GM19452 (cell line): ENCODE results near the gene MPZL1.
"Not testable (repeated sequence)": the region's sequence is repeated elsewhere in the genome, so short reads cannot be mapped to it uniquely, and the experiment has no call there.

ENCODE experiments used
- ATAC-seq: cut with Tn5 transposase; IDR thresholded peaks from one replicate; pipeline ENCODE4 v1.9.1; 2021; ENCODE audit not compliant: unreplicated experiment

MPZL1 gene

DNA sequence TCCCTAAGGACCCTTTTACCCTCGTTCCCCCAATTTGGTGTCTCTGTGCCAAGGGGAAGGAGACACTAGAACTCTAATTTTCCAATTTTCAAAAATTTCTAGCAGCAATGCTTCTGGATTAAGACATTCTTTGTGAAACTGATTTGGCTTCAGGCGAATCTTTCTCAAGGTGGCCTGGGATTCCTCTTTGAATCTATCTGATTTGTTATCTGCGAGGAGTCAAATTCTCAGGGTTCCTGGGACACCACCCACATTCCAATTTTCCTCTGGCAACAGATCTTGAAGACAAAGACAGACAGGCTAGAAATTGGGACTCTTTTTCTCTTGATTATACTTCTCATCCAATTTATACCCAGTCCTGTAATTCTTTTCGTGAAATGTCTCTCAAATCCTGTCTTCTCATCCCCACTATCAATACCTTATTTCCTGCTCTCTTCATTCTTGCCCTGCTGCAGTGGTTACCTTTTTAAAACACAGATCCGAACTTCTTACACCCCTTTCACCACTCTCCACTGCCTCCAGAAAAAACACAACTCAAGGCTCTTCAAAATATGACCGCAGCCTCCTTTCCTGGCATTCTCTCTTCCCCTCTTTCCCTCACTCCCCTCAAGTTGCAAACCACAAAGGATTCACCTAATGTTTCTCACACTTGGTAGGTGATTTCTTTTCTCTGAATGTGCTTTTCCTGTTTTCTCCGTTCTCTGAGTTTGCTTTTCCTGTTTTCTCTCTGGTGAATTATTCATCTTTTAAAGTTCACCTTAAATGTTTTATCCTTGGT is 2.7 kb upstream of the MPZL1 start:
- ATAC-seq = no peak

DNA sequence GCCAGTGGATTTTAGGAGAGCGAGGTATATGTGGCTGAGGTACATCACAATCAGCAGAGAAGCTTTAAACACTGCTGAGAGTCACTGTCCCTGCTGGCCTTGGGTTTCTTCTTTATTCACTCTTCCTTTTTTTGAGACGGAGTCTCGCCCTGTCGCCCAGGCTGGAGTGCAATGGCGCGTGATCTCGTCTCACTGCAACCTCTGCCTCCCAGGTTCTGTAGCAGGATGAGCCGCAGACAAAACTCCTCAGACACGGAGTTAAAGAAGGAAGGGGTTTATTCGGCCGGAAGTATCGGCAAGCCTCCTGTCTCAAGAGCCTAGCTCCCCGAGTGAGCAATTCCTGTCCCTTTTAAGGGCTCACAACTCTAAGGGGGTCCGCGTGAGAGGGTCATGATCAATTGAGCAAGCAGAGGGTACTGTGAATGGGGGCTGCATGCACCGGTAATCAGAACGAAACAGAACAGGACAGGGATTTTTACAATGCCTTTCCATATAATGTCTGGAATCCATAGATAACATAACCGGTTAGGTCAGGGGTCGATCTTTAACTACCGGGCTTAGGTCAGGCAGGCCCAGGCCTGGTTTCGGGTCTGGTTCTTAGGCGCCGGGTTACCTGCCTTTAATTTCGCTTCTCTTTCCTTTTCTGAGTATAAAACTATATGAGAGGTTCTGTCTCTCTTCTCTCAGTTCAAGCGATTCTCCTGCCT is 1.9 kb upstream of the MPZL1 start:
- not testable (repeated sequence) for ATAC-seq

DNA sequence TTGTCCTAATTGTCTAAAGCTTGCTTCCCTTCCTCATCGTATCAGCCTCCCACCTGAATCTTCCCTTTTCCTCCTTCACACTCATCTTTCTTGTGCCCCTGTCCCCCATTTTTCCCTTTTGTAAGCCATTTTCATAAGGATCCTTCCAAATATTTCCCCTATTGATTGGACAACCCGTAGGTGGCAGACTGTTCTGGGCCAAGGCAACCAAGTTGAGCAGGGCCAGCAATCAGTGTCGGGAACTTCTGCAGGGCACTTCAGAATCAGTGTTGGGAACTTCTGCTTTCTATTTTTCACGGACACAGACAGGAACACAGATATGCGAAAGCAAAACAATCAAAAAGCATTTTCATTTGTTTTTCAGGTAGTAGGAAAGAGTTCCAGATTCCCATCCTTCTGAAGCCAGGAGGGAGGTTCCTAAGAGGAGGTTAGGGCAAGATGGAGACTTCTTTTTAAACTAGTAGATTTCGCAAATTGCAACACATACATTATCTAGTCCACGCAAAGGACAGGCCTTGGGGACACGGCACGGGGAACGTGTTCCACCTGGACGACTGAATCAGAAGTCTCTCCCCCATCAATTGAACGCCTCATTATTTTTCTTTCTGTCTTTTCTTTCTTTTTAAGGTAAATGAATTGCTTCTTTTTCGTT is 691 bp upstream of the MPZL1 start:
- no peak for ATAC-seq

DNA sequence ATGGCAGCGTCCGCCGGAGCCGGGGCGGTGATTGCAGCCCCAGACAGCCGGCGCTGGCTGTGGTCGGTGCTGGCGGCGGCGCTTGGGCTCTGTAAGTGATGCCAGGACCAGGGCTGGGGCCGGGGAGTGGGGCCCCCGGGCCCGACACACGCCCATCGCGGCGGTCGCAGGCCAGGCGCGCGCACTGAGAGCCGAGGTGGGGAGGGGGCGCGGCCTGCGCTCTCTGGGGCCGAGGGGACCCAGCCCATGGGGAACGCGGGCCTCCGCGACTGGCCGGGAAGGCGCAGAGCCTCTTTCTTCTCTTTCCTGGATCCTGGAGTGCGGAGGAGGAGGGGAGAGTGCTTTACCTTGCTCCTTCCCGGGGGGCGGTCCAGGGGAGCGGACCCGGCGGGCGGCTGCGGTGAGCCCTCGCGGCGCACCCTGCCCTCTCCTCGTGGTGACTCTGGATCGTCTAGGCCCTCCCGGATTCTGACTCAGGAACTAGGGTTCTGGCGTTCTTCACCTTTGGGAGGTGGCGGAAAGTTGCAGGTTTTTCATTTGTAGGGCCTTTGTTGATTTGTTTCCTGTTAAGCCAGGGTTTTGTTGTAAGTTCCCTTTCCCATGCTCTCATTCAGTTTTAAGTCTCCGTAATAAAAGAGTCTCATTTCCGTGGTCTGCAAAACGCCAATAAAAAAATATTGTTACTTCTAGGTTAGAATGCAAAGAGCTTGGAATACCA is 529 bp downstream of the MPZL1 start:
- ATAC-seq = peak; percentile 40

DNA sequence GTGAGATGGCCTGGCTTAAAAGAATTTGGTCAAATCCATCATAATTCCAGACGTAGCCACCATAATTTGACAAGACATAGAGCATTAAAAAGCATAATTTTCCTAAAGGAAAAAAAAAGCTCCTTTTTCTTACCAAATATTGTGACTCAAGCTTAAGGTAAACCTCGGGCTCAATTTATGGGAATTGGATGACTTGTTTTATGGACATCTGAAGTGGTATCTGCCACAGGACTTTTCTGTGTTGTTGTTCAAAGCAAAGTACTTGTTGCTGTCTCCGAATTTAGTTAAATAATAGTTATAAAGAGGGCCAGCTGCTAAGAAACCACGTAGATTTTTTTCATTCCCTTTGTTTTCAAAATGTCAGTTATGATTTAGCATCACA is 1.1 kb downstream of the MPZL1 start:
- no peak for ATAC-seq

DNA sequence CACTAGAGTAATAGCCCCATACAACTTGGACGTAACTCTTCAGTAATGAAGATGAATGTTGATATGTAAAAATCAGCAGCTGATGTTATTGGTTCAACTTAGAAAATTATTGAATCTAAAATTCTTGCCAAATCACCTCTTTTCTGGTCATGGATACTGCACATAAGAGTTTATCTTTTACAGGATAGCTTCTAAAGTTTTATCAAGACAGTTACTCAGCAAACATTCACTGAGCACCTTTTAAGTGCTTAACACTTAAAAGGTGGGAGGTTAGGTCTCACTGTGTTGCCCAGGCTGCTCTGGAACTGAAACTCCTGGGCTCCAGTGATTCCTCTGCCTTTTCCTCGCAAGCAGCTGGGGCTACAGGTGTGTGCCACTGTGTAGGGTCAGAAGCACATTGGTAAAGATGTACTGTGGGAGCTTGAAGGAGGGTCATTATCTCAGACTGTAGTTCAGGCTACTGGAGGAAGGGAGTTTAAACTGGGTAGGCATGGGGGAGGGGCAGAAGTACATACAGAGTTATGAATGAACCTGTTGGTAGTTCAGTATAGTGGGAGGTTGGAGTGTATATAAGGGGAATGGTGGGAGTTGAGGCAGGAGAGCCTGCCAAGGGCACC is 2.0 kb downstream of the MPZL1 start:
- ATAC-seq = no peak

DNA sequence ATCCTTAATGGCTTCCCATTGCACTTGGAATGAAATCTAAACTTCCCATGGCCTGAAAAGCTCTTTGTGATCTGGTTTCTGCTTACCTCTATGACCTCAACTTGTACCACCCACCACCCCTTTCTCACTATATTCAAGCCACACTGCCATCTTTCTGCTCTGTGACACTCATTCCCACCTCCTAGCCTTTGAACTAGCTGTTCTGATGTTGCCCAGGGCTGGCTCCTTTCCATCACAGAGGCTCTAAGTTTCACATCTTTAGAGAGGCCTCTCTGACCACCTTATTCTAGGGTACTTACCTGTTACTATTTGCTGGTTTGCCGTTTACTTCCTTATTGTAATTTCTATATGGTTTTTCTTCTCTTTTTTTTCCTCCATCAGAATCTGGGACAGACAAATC is 4.2 kb downstream of the MPZL1 start:
- ATAC-seq = no peak

DNA sequence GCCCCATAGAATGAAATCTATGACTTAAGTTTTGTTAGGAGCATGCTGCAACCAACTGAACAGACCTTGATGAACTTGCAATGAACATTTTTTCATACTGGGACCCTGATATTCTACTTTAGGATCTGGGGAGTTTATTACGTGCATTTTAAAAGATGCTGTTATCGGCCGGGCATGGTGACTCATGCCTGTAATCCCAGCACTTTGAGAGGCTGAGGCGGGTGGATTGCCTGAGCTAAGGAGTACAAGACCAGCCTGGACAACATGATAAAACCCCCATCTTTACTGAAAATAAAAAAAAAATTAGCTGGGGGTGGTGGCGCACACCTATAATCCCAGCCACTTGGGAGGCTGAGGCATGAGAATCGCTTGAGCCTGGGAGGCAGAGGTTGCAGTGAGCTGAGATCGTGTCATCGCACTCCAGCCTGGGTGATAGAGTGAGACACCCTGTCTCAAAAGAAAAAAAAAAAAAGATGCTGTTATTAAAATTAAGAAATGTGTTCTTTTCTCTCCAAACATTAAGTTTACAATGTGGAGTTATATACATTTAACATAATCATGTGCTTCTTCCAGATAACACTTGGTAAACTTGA is 7.1 kb downstream of the MPZL1 start:
- no peak for ATAC-seq

DNA sequence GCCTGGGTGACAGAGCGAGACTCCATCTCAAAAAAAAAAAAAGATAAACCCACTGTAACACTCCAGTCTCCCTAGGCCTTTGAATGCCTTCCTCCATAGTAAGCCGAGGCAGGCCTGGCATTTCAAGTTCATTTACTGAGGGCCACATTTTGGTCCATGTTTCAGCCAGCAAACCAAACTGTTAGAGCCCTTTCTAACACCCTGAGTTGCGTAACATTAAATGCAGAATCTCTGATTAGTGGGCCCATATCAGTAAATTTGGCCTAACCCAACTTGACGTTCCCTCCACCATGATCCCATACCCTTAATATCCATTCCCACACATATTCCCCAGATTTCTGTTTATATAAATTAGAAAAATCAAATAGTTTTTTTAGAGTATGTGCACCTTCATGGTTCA is 12.4 kb downstream of the MPZL1 start:
- no peak for ATAC-seq

DNA sequence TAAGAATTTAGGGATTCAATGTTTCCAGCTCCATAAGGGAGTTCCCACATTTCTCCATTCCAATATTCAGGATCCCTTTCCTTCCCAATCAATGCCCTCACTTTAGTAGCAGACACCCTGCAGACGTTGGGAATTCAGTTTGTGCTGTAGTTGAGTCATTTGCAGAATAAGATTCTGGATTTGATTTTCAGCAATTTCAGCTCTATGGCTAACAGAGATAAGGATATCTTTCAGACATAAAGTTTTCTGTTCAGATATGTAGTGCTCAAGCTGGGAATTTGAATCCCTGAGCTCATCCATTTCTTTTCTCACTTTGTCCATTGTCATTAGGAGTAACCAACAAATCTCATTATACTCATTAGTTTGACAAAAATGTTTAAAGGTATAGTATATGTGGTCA is 13.1 kb downstream of the MPZL1 start:
- ATAC-seq = no peak

DNA sequence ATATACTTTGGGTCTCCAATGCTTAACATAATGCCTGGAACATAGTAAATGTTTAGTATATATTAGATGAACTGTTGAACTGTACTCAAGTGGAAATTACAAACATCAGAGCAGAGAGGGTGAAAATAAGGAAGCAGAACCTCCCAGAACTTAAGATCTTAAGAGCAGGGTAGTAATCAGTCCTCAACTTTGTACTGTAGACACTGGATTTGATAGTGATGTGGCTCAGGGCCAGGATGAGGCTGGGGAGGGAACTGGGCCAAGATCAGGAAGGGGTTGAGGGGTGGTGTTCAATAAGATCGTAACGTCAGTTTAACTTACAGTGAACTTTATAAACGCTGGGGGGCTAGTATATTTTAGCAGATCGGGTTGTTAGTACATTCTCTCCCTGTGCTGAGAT is 15.4 kb downstream of the MPZL1 start:
- no peak for ATAC-seq

DNA sequence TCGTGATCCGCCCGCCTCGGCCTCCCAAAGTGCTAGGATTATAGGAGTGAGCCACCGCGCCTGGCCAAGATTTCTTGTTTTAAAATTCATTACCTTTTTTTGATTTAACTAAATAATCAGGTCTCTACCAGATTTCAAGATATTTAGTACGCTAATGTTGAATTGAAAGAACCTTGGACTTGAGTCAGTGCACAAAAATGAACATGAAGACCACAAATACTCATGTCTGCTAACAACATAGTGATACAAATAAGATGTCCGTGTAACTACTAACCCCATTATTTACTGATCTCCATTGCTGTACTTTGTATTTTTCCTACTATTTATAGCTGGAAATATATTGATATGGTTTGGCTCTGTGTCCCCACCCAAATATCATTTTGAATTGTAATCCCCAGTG is 16.4 kb downstream of the MPZL1 start:
- no peak for ATAC-seq

DNA sequence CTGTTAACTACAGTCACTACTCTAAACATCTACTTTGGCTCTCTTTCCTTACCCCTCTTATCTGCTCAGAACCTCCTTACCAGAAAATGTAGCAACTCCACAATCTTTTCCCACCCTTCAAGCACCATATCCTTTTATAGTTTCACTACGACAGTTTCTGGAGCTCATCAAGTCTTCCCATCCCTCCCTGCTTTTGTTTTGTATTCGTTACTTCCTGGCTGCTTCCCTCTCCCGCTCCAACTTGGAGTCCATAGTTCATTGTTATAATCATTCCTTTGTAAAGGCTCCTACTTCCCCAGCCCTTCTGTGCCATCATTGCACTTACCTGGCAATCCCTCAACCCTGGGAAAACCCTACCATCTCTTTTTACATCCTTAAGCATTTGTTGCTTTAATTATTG is 18.0 kb downstream of the MPZL1 start:
- ATAC-seq = no peak

DNA sequence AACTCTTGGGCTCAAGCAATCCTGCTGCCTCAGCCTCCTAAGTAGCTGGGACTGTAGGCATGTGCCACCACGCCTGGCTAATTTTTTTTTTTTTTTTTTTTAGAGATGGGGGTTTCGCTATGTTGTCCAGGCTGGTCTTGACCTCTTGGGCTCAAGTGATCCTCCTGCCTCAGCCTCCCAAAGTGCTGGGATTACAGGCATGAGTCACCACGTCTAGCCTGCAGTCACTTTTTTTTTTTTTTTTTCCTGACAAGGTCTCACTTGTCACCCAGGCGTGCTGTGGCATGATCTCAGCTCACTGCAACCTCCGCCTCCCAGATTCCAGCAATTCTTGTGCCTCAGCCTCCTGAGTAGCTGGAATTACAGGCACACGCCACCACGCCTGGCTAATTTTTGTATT is 19.3 kb downstream of the MPZL1 start:
- ATAC-seq = not testable (repeated sequence)

DNA sequence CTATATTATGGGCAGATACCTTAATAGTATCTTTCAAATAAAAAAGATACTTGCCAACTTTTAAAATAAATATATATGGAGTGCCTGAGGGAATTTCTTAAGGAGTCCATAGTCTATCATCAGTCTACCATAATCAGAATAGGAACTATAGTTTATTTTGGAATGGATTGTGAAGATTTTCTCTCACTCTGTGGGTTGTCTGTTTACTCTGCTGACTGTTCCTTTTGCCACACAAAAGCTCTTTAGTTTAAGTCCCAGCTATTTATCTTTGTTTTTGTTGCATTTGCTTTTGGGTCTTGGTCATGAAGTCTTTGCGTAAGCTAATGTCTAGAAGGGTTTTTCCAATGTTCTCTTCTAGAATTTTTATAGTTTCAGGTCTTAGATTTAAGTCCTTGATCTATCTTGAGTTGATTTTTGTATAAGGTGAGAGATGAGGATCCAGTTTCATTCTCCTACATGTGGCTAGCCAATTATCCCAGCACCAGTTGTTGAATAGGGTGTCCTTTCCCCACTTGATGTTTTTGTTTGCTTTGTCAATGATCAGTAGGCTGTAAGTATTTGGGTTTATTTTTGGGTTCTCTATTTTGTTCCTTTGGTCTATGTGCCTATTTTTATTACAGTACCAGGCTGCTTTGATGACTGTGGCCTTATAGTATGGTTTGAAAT is 20.7 kb downstream of the MPZL1 start:
- not testable (repeated sequence) for ATAC-seq

DNA sequence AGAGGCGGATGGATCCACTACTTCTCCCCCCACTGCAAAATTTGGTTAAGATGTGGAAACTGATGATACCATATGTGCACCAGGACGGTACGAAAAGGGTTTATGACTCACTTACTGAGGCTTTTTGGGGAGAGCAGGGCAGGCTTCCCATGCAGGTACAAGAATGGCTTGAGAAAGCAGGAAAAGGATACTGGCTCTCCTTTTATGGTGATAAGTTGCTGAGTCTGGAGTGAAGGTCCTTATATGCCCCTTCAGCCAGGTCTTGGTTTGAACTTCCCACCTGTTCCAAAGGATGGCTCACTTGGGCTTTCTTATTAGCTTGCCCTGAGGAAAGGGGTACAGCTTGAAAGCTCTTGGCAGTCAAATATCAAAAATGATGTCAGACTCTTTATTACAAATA is 23.1 kb downstream of the MPZL1 start:
- ATAC-seq = no peak

DNA sequence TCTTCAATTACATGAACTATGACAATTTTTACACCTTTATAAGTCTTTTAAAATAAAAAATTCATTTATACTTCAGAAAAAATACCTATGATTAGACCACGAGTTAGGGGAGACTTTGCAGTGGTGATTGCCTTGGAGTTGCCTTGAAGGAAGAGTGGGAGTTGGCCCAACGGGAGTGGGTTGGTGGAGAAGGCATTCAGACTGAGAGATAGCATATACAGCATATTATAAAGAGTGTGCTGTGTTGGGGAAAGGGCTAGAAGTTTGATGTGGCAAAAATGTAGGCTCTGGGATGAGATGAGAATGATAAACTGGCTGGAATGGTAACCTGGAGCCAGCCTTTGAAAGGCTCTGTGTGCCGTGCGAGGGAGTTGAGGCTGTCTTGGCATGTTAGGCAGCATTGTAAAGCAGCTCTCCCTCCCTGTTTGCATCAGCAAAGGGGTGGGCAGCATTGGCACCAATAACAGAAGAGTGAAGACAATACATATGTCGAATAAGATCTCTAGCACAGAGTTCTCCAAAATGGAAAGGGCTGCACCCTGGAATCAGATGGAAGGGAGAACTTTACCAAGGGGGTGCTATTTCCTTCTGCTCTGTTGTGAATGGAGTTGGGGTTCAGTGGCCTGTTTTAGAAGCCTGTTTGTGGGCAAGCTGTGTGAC is 24.4 kb downstream of the MPZL1 start:
- ATAC-seq = no peak

DNA sequence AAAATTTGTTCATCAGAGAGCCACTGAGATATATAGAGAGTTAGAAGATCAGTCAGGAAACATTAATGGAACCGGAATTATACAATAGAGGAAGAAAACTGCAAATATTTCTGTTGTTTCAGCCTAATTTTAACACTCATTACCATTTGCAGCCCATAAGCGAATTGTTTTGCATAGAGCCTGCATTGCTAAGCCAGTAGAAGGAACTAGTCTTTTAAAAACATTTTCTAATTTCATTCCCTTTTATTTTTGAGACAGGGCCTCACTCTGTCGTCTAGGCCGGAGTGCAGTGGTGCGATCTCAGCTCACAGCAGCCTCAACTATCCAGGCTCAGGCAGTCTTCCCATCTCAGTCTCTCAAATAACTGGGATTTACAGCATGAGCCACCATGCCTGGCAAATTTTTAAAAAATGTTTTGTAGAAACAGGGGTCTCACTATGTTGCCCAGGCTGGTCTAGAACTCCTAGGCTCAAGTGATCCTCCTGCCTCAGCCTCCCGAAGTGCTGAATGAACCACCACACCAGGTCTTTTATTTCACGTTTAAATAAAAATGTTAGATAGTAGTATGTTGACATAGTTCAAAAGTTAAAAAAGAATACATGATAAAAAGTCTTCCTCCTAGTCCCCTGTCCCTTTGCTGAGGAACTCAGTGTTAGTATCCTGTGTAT is 25.3 kb downstream of the MPZL1 start:
- ATAC-seq = no peak

DNA sequence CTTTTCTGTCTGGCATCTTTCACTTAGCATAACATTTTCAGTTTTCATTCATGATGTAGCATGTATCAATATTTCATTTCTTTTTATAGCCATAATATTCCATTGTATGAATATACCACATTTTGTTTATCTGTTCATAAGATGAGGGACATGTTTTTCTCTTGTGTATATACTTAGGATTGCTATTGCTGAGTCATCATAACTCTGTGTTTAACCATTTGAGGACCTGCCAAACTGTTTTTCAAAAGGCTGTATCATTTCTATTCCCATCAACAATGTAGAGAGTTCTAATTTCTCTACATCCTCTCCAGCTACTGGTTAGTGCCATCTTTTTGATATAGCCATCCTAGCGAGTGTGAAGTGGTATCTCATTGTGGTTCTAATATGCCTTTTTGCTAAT is 26.2 kb downstream of the MPZL1 start:
- ATAC-seq = no peak
